T-cell (primary cell): ENCODE data around the gene TBCEL. TPM values are rescaled to one million over a fixed set of nuclear protein-coding genes. Genes with fewer than 3 reads are reported as not detected.
A peak's percentile ranks its signal among the peaks of the same experiment; 100 is the strongest.
"Not testable (repeated sequence)": the region's sequence is repeated elsewhere in the genome, so short reads cannot be mapped to it uniquely, and the experiment has no call there.

ENCODE experiments used
- ATAC-seq, 4 experiments: fragments of 200-7000 bp in 3 of 4; fragments of 150-1000 bp in 1 of 4; cut with Tn5 transposase; replicated peaks in 1 of 4; 1 replicate in 3 of 4; 2 replicates in 1 of 4; pipeline ENCODE4 v1.10.0; 2021; ENCODE audit warnings: moderate library complexity in 3 of 4, mild to moderate bottlenecking in 2 of 4, moderate number of reproducible peaks in 1 of 4
- CTCF ChIA-PET, 2 donors: fragments of 300-600 bp; sonication (Branson Sonifier 250); formaldehyde crosslinking; loops; one replicate each; lab custom pipeline; 2022; ENCODE audit warnings: antibody characterized with exemption in 2 of 2; lab: Charles Lee
- POLR2A ChIA-PET, 2 donors: fragments of 300-600 bp; sonication (Branson Sonifier 250); formaldehyde crosslinking; loops; one replicate each; lab custom pipeline; 2022; ENCODE audit warnings: antibody characterized with exemption in 2 of 2; lab: Charles Lee
- DNase-seq, 35 experiments: peaks; one replicate each; pipeline versions ENCODE4 v3.0.0 to v3.0.0-alpha.2; 2013 to 2023
- H3K27ac ChIP-seq: one replicate; pipeline ENCODE4 v1.5.1; 2013; ENCODE audit warnings: low read length
- H3K27me3 ChIP-seq, 2 experiments: replicated peaks in 1 of 2; 1 replicate in 1 of 2; 2 replicates in 1 of 2; pipeline versions ENCODE4 v1.6.1 to v1.7.0; 2013; ENCODE audit warnings: low read length in 1 of 2, mixed read lengths in 1 of 2; ENCODE audit not compliant: control insufficient read depth in 2 of 2, insufficient read depth in 2 of 2; ENCODE audit errors: extremely low read depth in 1 of 2
- H3K36me3 ChIP-seq, 2 donors: 1 replicate in 1 of 2; 2 replicates in 1 of 2; pipeline versions ENCODE4 v1.6.1 to v1.7.0; 2013; ENCODE audit warnings: low read length in 1 of 2; ENCODE audit not compliant: control insufficient read depth in 2 of 2, insufficient read depth in 1 of 2; ENCODE audit errors: extremely low read depth in 1 of 2
- H3K4me1 ChIP-seq, 2 experiments: 1 replicate in 1 of 2; 2 replicates in 1 of 2; pipeline versions ENCODE4 v1.6.1 to v1.7.0; 2013; ENCODE audit warnings: low read length in 2 of 2, mixed read lengths in 1 of 2; ENCODE audit not compliant: insufficient read depth in 2 of 2, control insufficient read depth in 1 of 2; ENCODE audit errors: extremely low read depth in 1 of 2
- H3K4me3 ChIP-seq, 2 donors: 1 replicate in 1 of 2; 2 replicates in 1 of 2; pipeline versions ENCODE4 v1.5.1 to v1.7.0; 2013; ENCODE audit warnings: mild to moderate bottlenecking in 2 of 2, low read length in 1 of 2, moderate library complexity in 1 of 2; ENCODE audit not compliant: control insufficient read depth in 1 of 2; ENCODE audit errors: extremely low read depth in 1 of 2
- H3K9me3 ChIP-seq: 2 replicates; pipeline ENCODE4 v1.7.0; 2013
- H3K27ac Mint-ChIP-seq, 2 donors: one replicate each; pipeline ENCODE4 v1.8.0; 2020 to 2021; ENCODE audit warnings: mild to moderate bottlenecking in 2 of 2, mixed read lengths in 2 of 2
- H3K27me3 Mint-ChIP-seq, 2 donors: one replicate each; pipeline ENCODE4 v1.8.0; 2021 to 2022; ENCODE audit warnings: mixed read lengths in 2 of 2
- H3K36me3 Mint-ChIP-seq: one replicate; pipeline ENCODE4 v1.8.0; 2021; ENCODE audit warnings: mixed read lengths
- H3K4me1 Mint-ChIP-seq, 3 donors: one replicate each; pipeline ENCODE4 v1.8.0; 2020 to 2022; ENCODE audit warnings: mixed read lengths in 3 of 3, mild to moderate bottlenecking in 1 of 3
- H3K4me3 Mint-ChIP-seq, 3 donors: one replicate each; pipeline ENCODE4 v1.8.0; 2020 to 2022; ENCODE audit warnings: mild to moderate bottlenecking in 3 of 3, mixed read lengths in 3 of 3, moderate library complexity in 3 of 3
- H3K9me3 Mint-ChIP-seq, 3 donors: one replicate each; pipeline ENCODE4 v1.8.0; 2020 to 2022; ENCODE audit warnings: mixed read lengths in 3 of 3
- WGBS: methylation state at CpG from one replicate; pipeline ENCODE4 v1.1.5; 2013; ENCODE audit warnings: missing lambda C conversion rate; ENCODE audit not compliant: insufficient coverage; 5-methylcytosine and 5-hydroxymethylcytosine counted together
- total RNA-seq, 35 experiments: library from RNA in 6 of 35; stranded (reverse) in 6 of 35; fragments of 120-200 nt in 1 of 35; gene quantifications; one replicate each; pipeline versions ENCODE4 v1.2.1 to v1.2.4 and lab custom pipeline; 2013 to 2026

TBCEL gene
- total RNA-seq, 5 donors from 2014 or later (not counting 1 experiment from before 2014, with no cell fraction given) = 16.0 to 26.4 (median 19.0) TPM

DNA sequence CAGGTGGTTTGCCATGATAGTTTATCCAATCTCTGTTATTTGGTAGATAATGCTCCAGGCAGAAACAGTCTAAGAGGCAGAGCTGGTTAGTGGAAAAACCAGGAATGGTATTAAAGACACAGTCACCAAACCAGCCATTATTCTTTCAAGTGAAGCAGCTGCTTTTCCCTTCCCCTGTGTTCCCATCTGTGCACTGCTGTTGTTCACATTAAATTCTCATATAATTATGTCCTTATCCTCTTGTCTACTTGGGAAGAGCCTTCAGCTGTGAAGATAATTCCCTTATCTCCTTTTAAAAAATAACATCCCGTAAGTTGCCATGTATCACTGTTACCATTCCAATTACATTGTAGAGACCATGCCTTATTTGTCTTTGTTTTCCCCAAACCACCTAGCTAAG lies 5.2 kb upstream of the TBCEL start:
- no peak overlapping the region for H3K4me3 ChIP-seq
- Mint-ChIP-seq H3K9me3 (no peaks in the 10 kb centered on the region), H3K36me3 (no peaks in the 10 kb centered on the region), H3K27me3 (peaks cover 9 to 19% of the 10 kb centered on the region in 2 donors), H3K4me3 (no peak overlapping the region), H3K27ac (no peak overlapping the region), H3K4me1 (peaks cover 6% of the 10 kb centered on the region in 3 donors)
- H3K27me3 ChIP-seq = no peaks in the 10 kb centered on the region
- no CpG with 5 or more reads among the region's 1 CpG for WGBS
- ChIA-PET CTCF (no interaction called here), POLR2A (no interaction called here)
- no peaks in the 10 kb centered on the region for H3K9me3 ChIP-seq
- H3K36me3 ChIP-seq = no peaks in the 10 kb centered on the region
- H3K4me1 ChIP-seq = peaks cover 0 to 6% of the 10 kb centered on the region in 2 experiments
- no peak for ATAC-seq
- DNase-seq = no peak
- H3K27ac ChIP-seq = no peak overlapping the region

DNA sequence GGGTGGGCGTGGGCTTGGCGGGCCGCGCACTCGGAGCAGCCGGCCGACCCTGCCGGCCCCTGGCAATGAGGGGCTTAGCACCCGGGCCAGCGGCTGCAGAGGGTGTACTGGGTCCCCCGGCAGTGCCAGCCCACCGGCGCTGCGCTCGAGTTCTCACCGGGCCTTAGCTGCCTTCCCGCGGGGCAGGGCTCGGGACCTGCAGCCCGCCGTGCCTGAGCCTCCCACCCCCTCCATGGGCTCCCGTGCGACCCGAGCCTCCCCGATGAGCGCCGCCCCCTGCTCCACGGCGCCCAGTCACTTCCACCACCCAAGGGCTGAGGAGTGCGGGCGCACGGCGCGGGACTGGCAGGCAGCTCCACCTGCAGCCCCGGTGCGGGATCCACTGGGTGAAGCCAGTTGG lies 2.2 kb upstream of the TBCEL start:
- DNase-seq, POLR2A ChIA-PET, H3K4me3 ChIP-seq, H3K36me3 Mint-ChIP-seq, H3K27me3 ChIP-seq, ATAC-seq, H3K27ac ChIP-seq, H3K27ac Mint-ChIP-seq, H3K9me3 Mint-ChIP-seq, H3K36me3 ChIP-seq, H3K4me3 Mint-ChIP-seq, CTCF ChIA-PET, H3K9me3 ChIP-seq: not testable (repeated sequence)
- peaks cover 11 to 21% of the 10 kb centered on the region in 2 experiments for H3K4me1 ChIP-seq
- WGBS = 96% methylated on average over 19 of the region's 36 CpGs
- Mint-ChIP-seq H3K27me3 (peaks cover 9 to 15% of the 10 kb centered on the region in 2 donors), H3K4me1 (peaks cover 25 to 31% (median 28%) of the 10 kb centered on the region in 3 donors)

- H3K27me3 ChIP-seq = no peaks in the 10 kb centered on the region
- POLR2A ChIA-PET = interaction anchor here in 1 of 2 donors (1.0 kb wide), 1 partner anchor 14 kb away, joined by 3 read pairs; no protein-coding TSS in a partner anchor
- no peaks in the 10 kb centered on the region for H3K36me3 ChIP-seq
- Mint-ChIP-seq H3K36me3 (peaks cover 3% of the 10 kb centered on the region), H3K27ac (peak overlapping the region; percentile 70 to 71), H3K4me3 (peak overlapping the region; percentile 86 to 94 (median 88)), H3K27me3 (peaks cover 3 to 10% of the 10 kb centered on the region in 2 donors), H3K4me1 (peaks cover 39 to 50% (median 44%) of the 10 kb centered on the region in 3 donors), H3K9me3 (no peaks in the 10 kb centered on the region)
- WGBS = 75% methylated on average over 2 of the region's 3 CpGs
- CTCF ChIA-PET = no interaction called here
- peak overlapping the region in 1 of 2 donors; percentile 69 for H3K4me3 ChIP-seq
- ATAC-seq (no peak), DNase-seq (peak in 1 of 35 experiments; percentile 14)
- peaks cover 11 to 21% of the 10 kb centered on the region in 2 experiments for H3K4me1 ChIP-seq
- no peaks in the 10 kb centered on the region for H3K9me3 ChIP-seq
- H3K27ac ChIP-seq = no peak overlapping the region
These were observed 1.1 kb downstream of the TBCEL start for GRCh38 chr11:121024989-121025388.

GRCh38 chr11:121029153-121029552 lies 5.3 kb downstream of the TBCEL start:
- no CpG with 5 or more reads among the region's 2 CpGs for whole genome bisulfite sequencing
- H3K4me3 ChIP-seq = no peak overlapping the region
- ChIA-PET CTCF (interaction anchor here in 1 of 2 donors (0.5 kb wide), 1 partner anchor 30 kb away, joined by 3 read pairs; no protein-coding TSS in a partner anchor), POLR2A (no interaction called here)
- Mint-ChIP-seq H3K4me3 (no peak overlapping the region), H3K27me3 (no peaks in the 10 kb centered on the region), H3K27ac (no peak overlapping the region), H3K9me3 (no peaks in the 10 kb centered on the region), H3K36me3 (peaks cover 7% of the 10 kb centered on the region), H3K4me1 (peaks cover 38 to 53% (median 41%) of the 10 kb centered on the region in 3 donors)
- H3K36me3 ChIP-seq = no peaks in the 10 kb centered on the region
- no peak for ATAC-seq
- H3K27me3 ChIP-seq = no peaks in the 10 kb centered on the region
- no peaks in the 10 kb centered on the region for H3K9me3 ChIP-seq
- no peak overlapping the region for H3K27ac ChIP-seq
- no peak for DNase-seq
- peaks cover 11 to 12% of the 10 kb centered on the region in 2 experiments for H3K4me1 ChIP-seq

- H3K36me3 ChIP-seq = no peaks in the 10 kb centered on the region
- Mint-ChIP-seq H3K4me3 (no peak overlapping the region), H3K27ac (no peak overlapping the region), H3K9me3 (no peaks in the 10 kb centered on the region), H3K27me3 (no peaks in the 10 kb centered on the region), H3K36me3 (peaks cover 7% of the 10 kb centered on the region), H3K4me1 (peaks cover 32 to 46% (median 33%) of the 10 kb centered on the region in 3 donors)
- no peaks in the 10 kb centered on the region for H3K9me3 ChIP-seq
- H3K4me1 ChIP-seq = peaks cover 5 to 6% of the 10 kb centered on the region in 2 experiments
- ChIA-PET POLR2A (no interaction called here), CTCF (interaction anchor here in 1 of 2 donors (0.5 kb wide), 1 partner anchor 31 kb away, joined by 3 read pairs; no protein-coding TSS in a partner anchor)
- no peak for DNase-seq
- H3K27ac ChIP-seq = no peak overlapping the region
- H3K4me3 ChIP-seq = no peak overlapping the region
- 47% methylated on average over 3 of the region's 3 CpGs for WGBS
- ATAC-seq = no peak
- no peaks in the 10 kb centered on the region for H3K27me3 ChIP-seq
These were observed 6.0 kb downstream of the TBCEL start for GRCh38 chr11:121029813-121030445.

- H3K9me3 ChIP-seq = no peaks in the 10 kb centered on the region
- Mint-ChIP-seq H3K4me3 (no peak overlapping the region), H3K36me3 (peaks cover 7% of the 10 kb centered on the region), H3K27ac (no peak overlapping the region), H3K27me3 (no peaks in the 10 kb centered on the region), H3K4me1 (peaks cover 31 to 42% (median 34%) of the 10 kb centered on the region in 3 donors), H3K9me3 (no peaks in the 10 kb centered on the region)
- no peaks in the 10 kb centered on the region for H3K27me3 ChIP-seq
- ChIA-PET CTCF (no interaction called here), POLR2A (no interaction called here)
- ATAC-seq (no peak), DNase-seq (no peak)
- H3K4me3 ChIP-seq = no peak overlapping the region
- H3K36me3 ChIP-seq = no peaks in the 10 kb centered on the region
- no CpG with 5 or more reads among the region's 2 CpGs for WGBS
- no peak overlapping the region for H3K27ac ChIP-seq
- H3K4me1 ChIP-seq = no peaks in the 10 kb centered on the region
These were observed 7.3 kb downstream of the TBCEL start for GRCh38 chr11:121031167-121031566.
